ENCODE measurements around the gene ALOX5. TPM values are rescaled to one million over a fixed set of nuclear protein-coding genes. Genes with fewer than 3 reads are reported as not detected.

The ALOX5 gene
- total RNA-seq, 4 donors from 2014 or later: 12.3 to 46.1 (median 14.7) TPM

DNA sequence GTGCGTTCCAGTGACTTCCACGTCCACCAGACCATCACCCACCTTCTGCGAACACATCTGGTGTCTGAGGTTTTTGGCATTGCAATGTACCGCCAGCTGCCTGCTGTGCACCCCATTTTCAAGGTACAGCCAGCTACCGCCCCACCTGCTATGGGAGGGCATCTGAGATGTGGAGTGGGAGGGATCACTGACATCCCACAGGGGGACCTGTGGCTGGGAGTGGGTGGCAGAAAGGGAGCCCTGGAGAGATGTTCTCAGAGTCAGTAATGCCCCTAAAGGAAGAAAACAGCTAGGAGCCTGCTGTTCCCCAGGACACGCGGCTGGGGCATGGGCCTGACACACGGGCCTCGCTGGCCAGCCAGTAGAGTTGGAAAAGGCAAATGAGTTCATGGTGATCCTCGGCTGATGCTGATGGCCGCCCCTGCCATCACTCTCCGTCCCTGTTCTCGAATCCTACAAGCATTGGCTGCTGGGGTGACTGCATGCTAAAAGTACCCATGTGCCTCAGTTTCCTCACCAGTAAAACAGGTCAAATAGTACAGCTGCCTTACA lies 66.6 kb downstream of the ALOX5 start:
- whole genome bisulfite sequencing: 67% methylated on average over 7 of the region's 13 CpGs
- Histone ChIP-seq H3K4me3 (no peak overlapping the region), H3K27me3 (no peaks in the 10 kb centered on the region), H3K9me3 (no peaks in the 10 kb centered on the region), H3K36me3 (no peaks in the 10 kb centered on the region), H3K27ac (no peak overlapping the region), H3K4me1 (no peaks in the 10 kb centered on the region)
- DNase-seq (ENCODE audit: low spot score in 2 of 2): no peak
- TF ChIP-seq EP300 (IDR thresholded peaks at IDR 0.05): no peak
- TF ChIP-seq, protein P1, sequence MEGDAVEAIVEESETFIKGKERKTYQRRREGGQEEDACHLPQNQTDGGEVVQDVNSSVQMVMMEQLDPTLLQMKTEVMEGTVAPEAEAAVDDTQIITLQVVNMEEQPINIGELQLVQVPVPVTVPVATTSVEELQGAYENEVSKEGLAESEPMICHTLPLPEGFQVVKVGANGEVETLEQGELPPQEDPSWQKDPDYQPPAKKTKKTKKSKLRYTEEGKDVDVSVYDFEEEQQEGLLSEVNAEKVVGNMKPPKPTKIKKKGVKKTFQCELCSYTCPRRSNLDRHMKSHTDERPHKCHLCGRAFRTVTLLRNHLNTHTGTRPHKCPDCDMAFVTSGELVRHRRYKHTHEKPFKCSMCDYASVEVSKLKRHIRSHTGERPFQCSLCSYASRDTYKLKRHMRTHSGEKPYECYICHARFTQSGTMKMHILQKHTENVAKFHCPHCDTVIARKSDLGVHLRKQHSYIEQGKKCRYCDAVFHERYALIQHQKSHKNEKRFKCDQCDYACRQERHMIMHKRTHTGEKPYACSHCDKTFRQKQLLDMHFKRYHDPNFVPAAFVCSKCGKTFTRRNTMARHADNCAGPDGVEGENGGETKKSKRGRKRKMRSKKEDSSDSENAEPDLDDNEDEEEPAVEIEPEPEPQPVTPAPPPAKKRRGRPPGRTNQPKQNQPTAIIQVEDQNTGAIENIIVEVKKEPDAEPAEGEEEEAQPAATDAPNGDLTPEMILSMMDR (IDR thresholded peaks at IDR 0.05): no peak
- no peak for TF ChIP-seq POLR2AphosphoS5 (IDR thresholded peaks at IDR 0.05)
- TF ChIP-seq POLR2A (IDR thresholded peaks at IDR 0.05): no peak

DNA sequence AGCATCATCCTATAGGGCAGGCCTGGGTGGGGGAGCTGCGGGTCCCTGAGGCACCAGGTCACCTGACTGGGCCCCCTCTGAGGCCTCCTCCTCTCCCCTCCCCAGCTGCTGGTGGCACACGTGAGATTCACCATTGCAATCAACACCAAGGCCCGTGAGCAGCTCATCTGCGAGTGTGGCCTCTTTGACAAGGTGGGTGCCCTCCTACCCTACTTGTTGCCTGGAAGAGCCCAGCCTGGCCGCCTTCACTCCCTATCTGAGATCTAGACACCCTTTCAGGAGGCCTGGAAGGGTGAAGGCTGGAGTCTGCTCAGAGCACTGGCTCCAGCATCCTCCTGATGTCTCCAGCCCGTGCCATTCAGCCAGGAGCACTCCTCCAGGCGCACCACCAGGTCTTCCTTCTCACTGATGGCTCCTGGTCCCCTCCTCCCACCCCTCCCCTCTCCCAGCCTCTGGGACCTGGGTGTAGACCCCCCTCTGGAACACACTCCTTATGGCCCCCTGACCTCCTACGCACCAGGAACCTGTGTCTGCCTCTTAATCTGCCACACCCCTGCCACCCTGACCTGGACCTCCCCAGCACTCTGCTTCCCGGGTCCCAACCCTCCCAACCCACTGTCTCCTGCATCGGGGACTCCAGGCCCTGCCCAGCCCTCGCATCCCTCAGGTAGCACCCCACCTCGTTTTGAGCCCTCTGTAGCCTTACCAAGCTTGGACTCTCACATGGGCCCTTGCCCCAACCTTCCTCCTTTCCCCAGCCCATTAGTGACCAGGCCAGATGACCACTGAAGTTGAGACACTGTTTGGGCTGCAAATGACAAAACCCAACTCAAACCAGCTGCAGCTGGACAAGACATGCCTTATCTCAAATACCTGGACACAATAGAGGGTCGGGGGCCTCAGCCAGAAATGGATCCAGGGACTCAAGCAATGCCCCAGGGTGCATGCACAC lies 67.5 kb downstream of the ALOX5 start:
- Histone ChIP-seq H3K4me3 (no peak overlapping the region), H3K9me3 (no peaks in the 10 kb centered on the region), H3K27me3 (no peaks in the 10 kb centered on the region), H3K27ac (no peak overlapping the region), H3K36me3 (no peaks in the 10 kb centered on the region), H3K4me1 (no peaks in the 10 kb centered on the region)
- TF ChIP-seq, protein P1 (IDR thresholded peaks at IDR 0.05): no peak
- TF ChIP-seq POLR2AphosphoS5 (IDR thresholded peaks at IDR 0.05) (no peak), EP300 (IDR thresholded peaks at IDR 0.05) (no peak), POLR2A (IDR thresholded peaks at IDR 0.05) (no peak)
- DNase-seq (ENCODE audit: low spot score in 2 of 2): no peak
- WGBS: 89% methylated on average over 9 of the region's 13 CpGs

DNA sequence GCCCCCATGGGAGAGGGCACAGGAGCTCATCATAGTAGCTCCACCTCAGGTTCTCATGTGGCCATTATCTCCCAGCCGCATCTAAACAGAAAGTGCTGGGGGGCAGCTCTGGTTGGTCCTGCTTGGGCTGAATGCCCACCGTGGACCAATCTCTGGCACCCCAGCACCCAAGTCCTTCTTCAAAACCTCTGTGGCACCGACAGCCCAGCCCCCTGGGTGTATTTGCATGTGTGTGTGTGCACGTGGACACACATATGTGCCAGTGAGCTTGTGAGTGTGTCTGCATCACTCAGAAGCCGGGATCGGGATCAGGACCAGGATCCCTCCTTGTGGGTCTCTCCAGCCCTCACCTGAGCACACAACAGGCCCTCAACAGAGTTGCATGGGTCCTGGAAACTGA lies 68.2 kb downstream of the ALOX5 start:
- Histone ChIP-seq H3K9me3 (no peaks in the 10 kb centered on the region), H3K36me3 (no peaks in the 10 kb centered on the region), H3K4me3 (no peak overlapping the region), H3K27me3 (no peaks in the 10 kb centered on the region), H3K27ac (no peak overlapping the region), H3K4me1 (no peaks in the 10 kb centered on the region)
- no peak for DNase-seq (ENCODE audit: low spot score in 2 of 2)
- TF ChIP-seq, protein P1 (IDR thresholded peaks at IDR 0.05): no peak
- TF ChIP-seq POLR2A (IDR thresholded peaks at IDR 0.05) (no peak), EP300 (IDR thresholded peaks at IDR 0.05) (no peak), POLR2AphosphoS5 (IDR thresholded peaks at IDR 0.05) (no peak)
- WGBS: 83% methylated on average over 1 of the region's 6 CpGs

DNA sequence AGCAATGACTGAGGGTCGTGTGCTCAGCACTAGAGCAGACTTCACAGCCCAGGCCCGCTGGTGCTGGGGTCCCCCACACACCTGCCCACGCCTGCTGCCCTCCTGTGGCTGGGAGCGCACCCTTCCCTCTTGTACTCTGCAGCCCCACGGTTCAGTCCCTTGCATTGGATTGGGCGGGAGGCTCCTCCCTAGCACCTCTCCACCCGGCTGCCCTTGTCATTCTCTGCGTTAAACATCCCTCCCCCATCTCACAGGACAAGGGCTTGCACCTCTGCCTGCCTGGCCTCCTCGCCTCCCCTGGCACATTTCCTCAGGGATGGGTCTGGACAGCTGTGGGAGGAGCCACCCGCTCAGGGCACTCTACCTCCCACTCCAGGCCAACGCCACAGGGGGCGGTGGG lies 68.6 kb downstream of the ALOX5 start:
- H3K9me3 ChIP-seq: no peaks in the 10 kb centered on the region
- no peaks in the 10 kb centered on the region for H3K36me3 ChIP-seq
- H3K27ac ChIP-seq: no peak overlapping the region
- H3K27me3 ChIP-seq: no peaks in the 10 kb centered on the region
- H3K4me3 ChIP-seq: no peak overlapping the region
- H3K4me1 ChIP-seq: no peaks in the 10 kb centered on the region
- TF ChIP-seq EP300 (IDR thresholded peaks at IDR 0.05) (no peak), POLR2AphosphoS5 (IDR thresholded peaks at IDR 0.05) (no peak), POLR2A (IDR thresholded peaks at IDR 0.05) (no peak)
- TF ChIP-seq, protein P1 (IDR thresholded peaks at IDR 0.05): no peak
- 63% methylated on average over 12 of the region's 12 CpGs for WGBS
- no peak for DNase-seq (ENCODE audit: low spot score in 2 of 2)

Data from suprapubic skin (tissue), 4 donors.